DND-41 (cell line): ENCODE measurements around the gene AMACR.

Experiments
- ATAC-seq: fragments of 200-7000 bp; cut with Tn5 transposase; 3 replicates; pipeline ENCODE4 v1.9.1; 2021; ENCODE audit warnings: low read depth; ENCODE audit not compliant: insufficient read depth
- DNase-seq: peaks from one replicate; pipeline ENCODE4 v3.0.0-alpha.2; 2020
- H2AFZ ChIP-seq: 2 replicates; pipeline ENCODE4 v1.6.0; 2012; ENCODE audit warnings: low read depth, low read length
- H3K27ac ChIP-seq: 2 replicates; pipeline ENCODE4 v1.5.1; 2012; ENCODE audit warnings: low read length, inconsistent platforms
- H3K27me3 ChIP-seq: fragments of 200-600 bp; sonication (generic); 2 replicates; pipeline ENCODE4 v1.6.0; 2012; ENCODE audit warnings: low read length, mild to moderate bottlenecking, inconsistent platforms; ENCODE audit not compliant: insufficient read depth, poor library complexity
- H3K36me3 ChIP-seq: 2 replicates; pipeline ENCODE4 v1.5.1; 2012; ENCODE audit warnings: low read length, inconsistent platforms; ENCODE audit not compliant: insufficient read depth
- H3K4me1 ChIP-seq: 2 replicates; pipeline ENCODE4 v1.5.1; 2012; ENCODE audit warnings: mild to moderate bottlenecking, low read length; ENCODE audit not compliant: insufficient read depth
- H3K4me2 ChIP-seq: 2 replicates; pipeline ENCODE4 v1.6.0; 2012; ENCODE audit warnings: mild to moderate bottlenecking, moderate library complexity, low read length, inconsistent platforms; ENCODE audit not compliant: insufficient read depth
- H3K4me3 ChIP-seq, 2 experiments: fragments of 200-600 bp in 1 of 2; shearing (Covaris generic) in 1 of 2; 2 replicates each; pipeline ENCODE4 v1.5.1; 2012 to 2016; ENCODE audit warnings: inconsistent platforms in 2 of 2, low read length in 2 of 2, mild to moderate bottlenecking in 2 of 2, low read depth in 1 of 2, moderate library complexity in 1 of 2
- H3K79me2 ChIP-seq: 2 replicates; pipeline ENCODE4 v1.6.0; 2012; ENCODE audit warnings: low read length, inconsistent platforms; ENCODE audit not compliant: insufficient read depth
- H3K9ac ChIP-seq: 2 replicates; pipeline ENCODE4 v1.6.0; 2012; ENCODE audit warnings: low read depth, mild to moderate bottlenecking, inconsistent platforms, low read length, moderate library complexity
- H3K9me3 ChIP-seq: 2 replicates; pipeline ENCODE4 v1.5.1; 2012; ENCODE audit warnings: low read length, moderate library complexity, mild to moderate bottlenecking, inconsistent platforms; ENCODE audit not compliant: insufficient read depth, severe bottlenecking
- H4K20me1 ChIP-seq: 2 replicates; pipeline ENCODE4 v1.6.0; 2012; ENCODE audit warnings: low read length; ENCODE audit not compliant: insufficient read depth
- EZH2 ChIP-seq: IDR thresholded peaks from 3 replicates; pipeline ENCODE4 v1.6.1; 2012; ENCODE audit warnings: borderline replicate concordance, low read depth, mild to moderate bottlenecking, moderate library complexity, low read length, inconsistent platforms; ENCODE audit not compliant: severe bottlenecking
- TF ChIP-seq, protein P1 (sequence below): IDR thresholded peaks from 2 replicates; pipeline ENCODE4 v1.5.1; 2012; ENCODE audit warnings: borderline replicate concordance, low read length, moderate library complexity, mild to moderate bottlenecking; ENCODE audit not compliant: poor library complexity, severe bottlenecking; ENCODE audit errors: extremely low read depth

AMACR gene

DNA sequence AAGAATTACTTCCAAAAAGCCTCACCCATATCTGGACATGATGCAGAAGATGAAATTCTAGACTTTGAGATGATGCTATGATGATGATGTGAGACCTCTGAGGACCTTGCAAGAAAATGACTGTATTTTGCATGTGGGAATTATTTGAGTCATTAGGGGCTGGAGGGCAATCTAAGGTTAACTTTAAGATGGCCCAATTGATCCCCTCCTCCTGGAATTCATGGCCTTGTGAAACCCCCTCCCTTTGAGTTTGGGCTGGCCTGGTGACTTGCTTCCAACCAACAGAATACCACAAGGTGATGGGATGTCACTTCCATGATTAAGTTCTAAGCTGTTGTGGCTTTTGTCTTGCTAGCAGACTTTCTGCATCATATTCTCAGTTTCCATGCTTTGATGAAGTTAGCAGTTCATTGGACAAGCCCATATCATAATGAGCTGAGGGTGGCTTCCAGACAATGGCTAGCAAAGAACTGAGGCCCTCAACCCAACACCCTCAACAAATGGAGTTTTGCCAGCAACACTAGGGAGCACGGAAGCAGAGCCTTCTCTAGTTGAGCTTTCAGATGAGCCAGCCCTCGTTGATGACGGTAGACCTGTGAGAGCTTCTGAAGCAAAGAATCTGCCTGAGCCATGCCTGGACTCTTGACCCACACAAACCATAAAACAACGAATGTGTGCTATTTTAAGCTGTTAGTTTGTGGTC lies 7.4 kb upstream of the AMACR start:
- H3K9ac ChIP-seq: no peak overlapping the region
- ATAC-seq (no peak), DNase-seq (no peak)
- H3K4me2 ChIP-seq: no peak overlapping the region
- H4K20me1 ChIP-seq: no peaks in the 10 kb centered on the region
- no peaks in the 10 kb centered on the region for H3K27me3 ChIP-seq
- no peaks in the 10 kb centered on the region for H3K36me3 ChIP-seq
- no peaks in the 10 kb centered on the region for H3K9me3 ChIP-seq
- H2AFZ ChIP-seq: no peak overlapping the region
- H3K4me3 ChIP-seq: no peak overlapping the region
- no peaks in the 10 kb centered on the region for H3K79me2 ChIP-seq
- no peak for TF ChIP-seq EZH2
- TF ChIP-seq, protein P1, sequence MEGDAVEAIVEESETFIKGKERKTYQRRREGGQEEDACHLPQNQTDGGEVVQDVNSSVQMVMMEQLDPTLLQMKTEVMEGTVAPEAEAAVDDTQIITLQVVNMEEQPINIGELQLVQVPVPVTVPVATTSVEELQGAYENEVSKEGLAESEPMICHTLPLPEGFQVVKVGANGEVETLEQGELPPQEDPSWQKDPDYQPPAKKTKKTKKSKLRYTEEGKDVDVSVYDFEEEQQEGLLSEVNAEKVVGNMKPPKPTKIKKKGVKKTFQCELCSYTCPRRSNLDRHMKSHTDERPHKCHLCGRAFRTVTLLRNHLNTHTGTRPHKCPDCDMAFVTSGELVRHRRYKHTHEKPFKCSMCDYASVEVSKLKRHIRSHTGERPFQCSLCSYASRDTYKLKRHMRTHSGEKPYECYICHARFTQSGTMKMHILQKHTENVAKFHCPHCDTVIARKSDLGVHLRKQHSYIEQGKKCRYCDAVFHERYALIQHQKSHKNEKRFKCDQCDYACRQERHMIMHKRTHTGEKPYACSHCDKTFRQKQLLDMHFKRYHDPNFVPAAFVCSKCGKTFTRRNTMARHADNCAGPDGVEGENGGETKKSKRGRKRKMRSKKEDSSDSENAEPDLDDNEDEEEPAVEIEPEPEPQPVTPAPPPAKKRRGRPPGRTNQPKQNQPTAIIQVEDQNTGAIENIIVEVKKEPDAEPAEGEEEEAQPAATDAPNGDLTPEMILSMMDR: no peak
- H3K4me1 ChIP-seq: no peaks in the 10 kb centered on the region
- no peak overlapping the region for H3K27ac ChIP-seq

DNA sequence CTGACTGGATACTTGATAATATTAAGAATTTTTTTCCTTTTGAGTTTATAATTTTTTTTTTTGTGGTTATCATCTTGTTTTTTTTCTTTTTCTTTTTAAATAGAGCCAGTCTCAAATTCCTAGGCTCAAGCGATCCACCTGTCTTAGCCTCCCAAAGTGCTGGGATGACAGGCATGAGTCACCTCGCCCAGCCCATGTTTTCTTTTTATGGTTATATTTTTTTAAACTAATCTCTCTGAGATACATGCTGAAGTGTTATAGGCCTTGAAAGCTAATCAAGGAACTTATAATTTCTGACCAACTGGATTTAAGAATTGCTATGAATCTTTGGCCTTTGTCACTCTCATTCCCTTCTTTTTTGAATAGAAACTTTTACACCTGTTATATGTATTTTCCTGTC lies 6.8 kb upstream of the AMACR start:
- Histone ChIP-seq H3K27ac (no peak overlapping the region), H3K4me1 (no peaks in the 10 kb centered on the region), H3K27me3 (no peaks in the 10 kb centered on the region), H3K36me3 (no peaks in the 10 kb centered on the region), H3K79me2 (no peaks in the 10 kb centered on the region), H3K9me3 (no peaks in the 10 kb centered on the region), H4K20me1 (no peaks in the 10 kb centered on the region), H3K4me3 (no peak overlapping the region), H3K9ac (no peak overlapping the region), H2AFZ (no peak overlapping the region), H3K4me2 (no peak overlapping the region)
- no peak for TF ChIP-seq EZH2
- TF ChIP-seq, protein P1: no peak
- ATAC-seq (no peak), DNase-seq (no peak)

DNA sequence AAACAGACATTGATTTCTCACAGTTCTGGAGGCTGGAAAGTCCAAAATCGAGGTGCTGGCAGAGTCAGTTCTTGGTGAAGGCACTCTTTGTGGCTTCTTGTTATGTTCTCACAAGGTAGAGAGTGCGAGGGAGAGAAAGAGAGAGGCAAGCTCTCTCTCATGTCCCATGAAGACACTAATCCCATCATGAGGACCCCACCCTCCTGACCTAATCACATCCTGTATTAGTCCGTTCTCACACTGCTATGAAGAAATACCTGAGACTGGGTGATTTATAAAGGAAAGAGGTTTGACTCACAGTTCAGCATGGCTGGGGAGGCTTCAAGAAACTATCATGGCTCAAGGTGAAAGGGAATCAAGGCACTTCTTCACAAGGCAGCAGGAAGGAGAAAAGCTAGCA lies 5.7 kb upstream of the AMACR start:
- H2AFZ ChIP-seq: no peak overlapping the region

More for the DNA sequence above, 5.7 kb upstream of the AMACR start:
- no peak overlapping the region for H3K4me2 ChIP-seq
- no peaks in the 10 kb centered on the region for H3K9me3 ChIP-seq
- DNase-seq (no peak), ATAC-seq (no peak)
- H3K27ac ChIP-seq: no peak overlapping the region
- H4K20me1 ChIP-seq: no peaks in the 10 kb centered on the region
- H3K4me1 ChIP-seq: peaks cover 8% of the 10 kb centered on the region
- no peaks in the 10 kb centered on the region for H3K79me2 ChIP-seq
- no peak overlapping the region for H3K4me3 ChIP-seq
- no peak overlapping the region for H3K9ac ChIP-seq
- TF ChIP-seq, protein P1: no peak
- no peak for TF ChIP-seq EZH2
- no peaks in the 10 kb centered on the region for H3K27me3 ChIP-seq
- H3K36me3 ChIP-seq: no peaks in the 10 kb centered on the region
